HepG2 (cell line): ENCODE results near the gene DENND1C. TPM values are rescaled to one million over a fixed set of nuclear protein-coding genes. Genes with fewer than 3 reads are reported as not detected.

Experiments
- AHR ChIP-seq: IDR thresholded peaks from 2 replicates; pipeline ENCODE4 v1.6.1; 2018; ENCODE audit warnings: missing genetic modification reagents, missing compliant biosample characterization
- ATF2 ChIP-seq: sonication (generic); formaldehyde crosslinking; IDR thresholded peaks from 2 replicates; pipeline ENCODE4 v1.4.0; 2020; ENCODE audit warnings: missing genetic modification reagents
- ELF1 ChIP-seq: sonication (generic); formaldehyde crosslinking; IDR thresholded peaks from 2 replicates; pipeline ENCODE4 v1.4.0; 2020; ENCODE audit warnings: missing genetic modification reagents
- GATA4 ChIP-seq: sonication (generic); IDR thresholded peaks from 2 replicates; pipeline ENCODE4 v1.6.1; 2016; ENCODE audit warnings: antibody characterized with exemption, low read depth, borderline replicate concordance
- KDM2A ChIP-seq: sonication (generic); formaldehyde crosslinking; IDR thresholded peaks from 2 replicates; pipeline ENCODE4 v1.4.0; 2020; ENCODE audit warnings: low read depth, missing genetic modification reagents, borderline replicate concordance
- MXD3 ChIP-seq: IDR thresholded peaks from 2 replicates; pipeline ENCODE4 v1.6.1; 2016; ENCODE audit warnings: mild to moderate bottlenecking, missing biosample characterization, missing genetic modification reagents
- PITX1 ChIP-seq: sonication (generic); formaldehyde crosslinking; IDR thresholded peaks from 2 replicates; pipeline ENCODE4 v1.5.1; 2020; ENCODE audit warnings: mild to moderate bottlenecking, missing genetic modification reagents
- RERE ChIP-seq: IDR thresholded peaks from 2 replicates; pipeline ENCODE4 v1.6.1; 2016; ENCODE audit warnings: low read depth, missing genetic modification reagents, missing compliant biosample characterization
- THAP9 ChIP-seq: sonication (generic); formaldehyde crosslinking; IDR thresholded peaks from 2 replicates; pipeline ENCODE4; 2020; ENCODE audit warnings: missing genetic modification reagents, mild to moderate bottlenecking, borderline replicate concordance
- ZBTB33 ChIP-seq: sonication (generic); formaldehyde crosslinking; IDR thresholded peaks from 2 replicates; pipeline ENCODE4 v1.4.0; 2020; ENCODE audit warnings: missing genetic modification reagents
- ZFX ChIP-seq: sonication (generic); formaldehyde crosslinking; IDR thresholded peaks from 2 replicates; pipeline ENCODE4 v1.4.0; 2020; ENCODE audit warnings: mild to moderate bottlenecking, low read depth, missing genetic modification reagents, moderate library complexity
- ZNF280B ChIP-seq: sonication (generic); formaldehyde crosslinking; IDR thresholded peaks from 2 replicates; pipeline ENCODE4 v1.5.0; 2020; ENCODE audit warnings: missing genetic modification reagents, mild to moderate bottlenecking, borderline replicate concordance
- ZNF782 ChIP-seq: sonication (generic); formaldehyde crosslinking; IDR thresholded peaks from 2 replicates; pipeline ENCODE4 v1.4.0; 2020; ENCODE audit warnings: missing genetic modification reagents, mild to moderate bottlenecking, borderline replicate concordance
- polyA plus RNA-seq, 8 experiments: library from polyadenylated mRNA; depleted of rRNA in 3 of 8; stranded (reverse) in 7 of 8; unstranded in 1 of 8; fragments of >200 nt; fragmentation: Illumina TruSeq in 4 of 8; extraction: Trizol in 4 of 8; gene quantifications; 2 replicates each; pipeline versions ENCODE4 v1.2.1 to v1.2.3, GENCODE V29; 2011 to 2016; ENCODE audit warnings: low read depth in 4 of 8, missing spikeins in 1 of 8, mixed read lengths in 1 of 8; ENCODE audit not compliant: insufficient read depth in 1 of 8
- total RNA-seq, 5 experiments: library from RNA; depleted of rRNA; stranded (reverse); fragments of >200 nt; fragmentation: Illumina TruSeq; extraction: Trizol; gene quantifications; 2 replicates each; pipeline ENCODE4 v1.2.3, GENCODE V29; 2016; ENCODE audit warnings: low read depth in 1 of 5

DENND1C gene
- total and polyA plus RNA-seq, 2 of the 13 experiments (the other 11 are each of a cell fraction or from before 2014, with no cell fraction given) = 0.04 to 0.73 TPM

GRCh38 chr19:6424939-6425731 is 56.5 kb downstream of the DENND1C start (continued):
- TF ChIP-seq MXD3 (CRISPR knock-in tag) = 0 out of 2 replicates have a peak, but pooled peaks have one; percentile 26
- TF ChIP-seq RERE (CRISPR knock-in tag) = no peak
- TF ChIP-seq ZNF280B (CRISPR knock-in tag) = peak; percentile 92
- TF ChIP-seq ZFX (CRISPR knock-in tag) = peak; percentile 75
- no peak; the same call in 1 of the 2 replicates for TF ChIP-seq ATF2 (CRISPR knock-in tag)
- peak; percentile 97 for TF ChIP-seq ZBTB33 (CRISPR knock-in tag)
- TF ChIP-seq PITX1 = peak; percentile 61; the same call in 1 of the 2 replicates
- TF ChIP-seq ZNF782 = 0 out of 2 replicates have a peak, but pooled peaks have one; percentile 70
- no peak for TF ChIP-seq GATA4
- TF ChIP-seq KDM2A (CRISPR knock-in tag) = 0 out of 2 replicates have a peak, but pooled peaks have one; percentile 23
- TF ChIP-seq THAP9 (CRISPR knock-in tag) = peak; percentile 55; the same call in 1 of the 2 replicates
- TF ChIP-seq AHR (CRISPR knock-in tag) = 0 out of 2 replicates have a peak, but pooled peaks have one; percentile 37
- peak; percentile 20; the same call in 1 of the 2 replicates for TF ChIP-seq ELF1 (CRISPR knock-in tag)
